ENCODE data around the gene FOSL2. TPM values are rescaled to one million over a fixed set of nuclear protein-coding genes. Genes with fewer than 3 reads are reported as not detected.
A peak's percentile ranks its signal among the peaks of the same experiment; 100 is the strongest.

FOSL2 gene
- total RNA-seq, 1 donor from 2014 or later, result 1.3 TPM

DNA sequence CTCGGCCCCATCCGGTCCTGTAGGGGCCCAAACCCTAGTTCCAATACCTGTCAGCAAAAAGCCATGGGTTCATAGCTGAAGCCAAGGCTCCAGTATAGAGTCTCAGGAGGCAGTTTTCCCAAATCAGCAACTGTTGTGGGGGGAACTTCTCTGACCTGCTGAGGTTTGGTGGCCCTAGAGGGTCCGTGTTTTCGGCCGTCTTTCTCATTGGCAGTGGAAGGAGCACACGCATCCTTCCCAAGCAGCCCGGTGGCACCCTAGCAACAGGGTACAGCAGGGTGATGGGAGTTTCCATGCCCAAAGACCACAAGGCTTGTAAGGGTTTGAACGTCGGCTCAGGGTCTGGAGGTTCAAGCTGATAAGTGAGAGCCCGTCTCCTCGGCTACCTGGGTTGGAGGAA, 6.6 kb downstream of the FOSL2 start:
- Histone ChIP-seq H3K27me3 (peaks cover 18% of the 10 kb centered on the region), H3K79me2 (ENCODE audit: low read depth) (no peaks in the 10 kb centered on the region), H3K9me3 (ENCODE audit: low read depth) (no peaks in the 10 kb centered on the region), H2AFZ (replicated peaks) (no peak overlapping the region), H3K4me1 (peaks cover 18% of the 10 kb centered on the region), H3K4me3 (no peak overlapping the region), H3K36me3 (no peaks in the 10 kb centered on the region), H3K9ac (no peak overlapping the region), H3K27ac (no peak overlapping the region), H4K20me1 (ENCODE audit: low read depth) (peaks cover 7% of the 10 kb centered on the region), H3K4me2 (no peak overlapping the region), H3F3A (ENCODE audit: low read depth) (peaks cover 15% of the 10 kb centered on the region)
- Mint-ChIP-seq H3K4me3 (no peak overlapping the region), H3K4me1 (peaks cover 24% of the 10 kb centered on the region), H3K9me3 (no peaks in the 10 kb centered on the region), H3K27me3 (ENCODE audit: insufficient read depth, low read depth) (peaks cover 2% of the 10 kb centered on the region), H3K36me3 (peaks cover 2% of the 10 kb centered on the region), H3K27ac (no peak overlapping the region)
- no peak for DNase-seq (ENCODE audit: low spot score)
- TF ChIP-seq EZH2 (IDR thresholded peaks at IDR 0.05), result no peak
- no peak for TF ChIP-seq EZH2phosphoT487 (IDR thresholded peaks at IDR 0.05)
- TF ChIP-seq, protein P1, sequence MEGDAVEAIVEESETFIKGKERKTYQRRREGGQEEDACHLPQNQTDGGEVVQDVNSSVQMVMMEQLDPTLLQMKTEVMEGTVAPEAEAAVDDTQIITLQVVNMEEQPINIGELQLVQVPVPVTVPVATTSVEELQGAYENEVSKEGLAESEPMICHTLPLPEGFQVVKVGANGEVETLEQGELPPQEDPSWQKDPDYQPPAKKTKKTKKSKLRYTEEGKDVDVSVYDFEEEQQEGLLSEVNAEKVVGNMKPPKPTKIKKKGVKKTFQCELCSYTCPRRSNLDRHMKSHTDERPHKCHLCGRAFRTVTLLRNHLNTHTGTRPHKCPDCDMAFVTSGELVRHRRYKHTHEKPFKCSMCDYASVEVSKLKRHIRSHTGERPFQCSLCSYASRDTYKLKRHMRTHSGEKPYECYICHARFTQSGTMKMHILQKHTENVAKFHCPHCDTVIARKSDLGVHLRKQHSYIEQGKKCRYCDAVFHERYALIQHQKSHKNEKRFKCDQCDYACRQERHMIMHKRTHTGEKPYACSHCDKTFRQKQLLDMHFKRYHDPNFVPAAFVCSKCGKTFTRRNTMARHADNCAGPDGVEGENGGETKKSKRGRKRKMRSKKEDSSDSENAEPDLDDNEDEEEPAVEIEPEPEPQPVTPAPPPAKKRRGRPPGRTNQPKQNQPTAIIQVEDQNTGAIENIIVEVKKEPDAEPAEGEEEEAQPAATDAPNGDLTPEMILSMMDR (IDR thresholded peaks at IDR 0.05), result no peak

DNA sequence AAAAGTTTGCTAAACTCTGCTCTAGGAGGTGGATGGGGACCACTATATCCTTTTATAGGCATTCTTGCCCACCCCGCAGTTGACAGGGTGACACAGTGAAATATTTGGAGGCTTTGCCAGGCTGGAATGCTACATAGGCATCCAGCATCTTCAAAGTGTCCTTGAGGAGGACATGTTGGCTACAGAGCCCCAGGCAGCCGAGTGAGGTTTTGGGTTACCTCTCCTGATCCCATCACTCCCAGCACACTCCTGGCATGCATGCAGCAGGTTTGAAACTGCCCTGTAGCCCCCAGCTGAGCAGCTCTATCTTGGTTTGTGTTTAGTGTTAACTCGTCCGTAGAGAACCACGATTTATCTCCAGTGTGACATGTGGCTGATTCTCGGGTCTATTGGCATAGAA, 7.3 kb downstream of the FOSL2 start:
- TF ChIP-seq, protein P1 (IDR thresholded peaks at IDR 0.05), result no peak
- TF ChIP-seq EZH2phosphoT487 (IDR thresholded peaks at IDR 0.05) (no peak), EZH2 (IDR thresholded peaks at IDR 0.05) (no peak)
- peak overlapping the region; percentile 36 for H3K27ac ChIP-seq
- H3K4me1 ChIP-seq, result peaks cover 14% of the 10 kb centered on the region
- no peaks in the 10 kb centered on the region for H3K36me3 ChIP-seq
- H3F3A ChIP-seq (ENCODE audit: low read depth), result peaks cover 15% of the 10 kb centered on the region
- peaks cover 3% of the 10 kb centered on the region for H4K20me1 ChIP-seq (ENCODE audit: low read depth)
- peak overlapping the region; percentile 7 for H3K4me3 ChIP-seq
- Mint-ChIP-seq H3K4me3 (no peak overlapping the region), H3K27ac (no peak overlapping the region), H3K9me3 (no peaks in the 10 kb centered on the region), H3K36me3 (peaks cover 2% of the 10 kb centered on the region), H3K4me1 (peaks cover 20% of the 10 kb centered on the region), H3K27me3 (ENCODE audit: insufficient read depth, low read depth) (no peaks in the 10 kb centered on the region)
- H3K9me3 ChIP-seq (ENCODE audit: low read depth), result no peaks in the 10 kb centered on the region
- peaks cover 12% of the 10 kb centered on the region for H3K27me3 ChIP-seq
- H3K4me2 ChIP-seq, result peak overlapping the region; percentile 54
- H3K79me2 ChIP-seq (ENCODE audit: low read depth), result no peaks in the 10 kb centered on the region
- no peak overlapping the region for H3K9ac ChIP-seq
- no peak for DNase-seq (ENCODE audit: low spot score)
- no peak overlapping the region for H2AFZ ChIP-seq (replicated peaks)

DNA sequence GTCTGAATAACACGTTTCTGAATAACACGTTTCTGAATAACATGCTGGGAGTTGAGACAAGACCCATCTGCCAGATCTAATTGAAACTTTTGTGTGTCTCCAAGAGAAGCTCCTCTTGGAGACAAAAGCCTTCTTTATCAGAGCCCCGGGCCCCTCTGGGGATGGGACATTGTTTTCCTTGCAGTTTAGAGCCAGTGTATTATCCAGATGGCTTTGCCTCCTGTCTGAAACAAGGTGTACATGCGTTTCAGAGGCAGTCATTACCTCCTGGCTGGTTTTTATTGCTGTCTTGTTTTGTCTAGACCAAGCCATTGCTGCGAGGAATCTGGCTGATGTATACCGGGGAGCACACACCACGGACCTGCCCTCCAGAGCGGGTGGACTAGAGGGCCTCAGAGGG, 7.8 kb downstream of the FOSL2 start:
- peak overlapping the region; percentile 36 for H3K27ac ChIP-seq
- H4K20me1 ChIP-seq (ENCODE audit: low read depth), result peaks cover 3% of the 10 kb centered on the region
- Mint-ChIP-seq H3K4me3 (no peak overlapping the region), H3K27me3 (ENCODE audit: insufficient read depth, low read depth) (no peaks in the 10 kb centered on the region), H3K4me1 (peaks cover 20% of the 10 kb centered on the region), H3K36me3 (peaks cover 2% of the 10 kb centered on the region), H3K27ac (no peak overlapping the region), H3K9me3 (no peaks in the 10 kb centered on the region)
- H3K4me3 ChIP-seq, result peak overlapping the region; percentile 7
- no peaks in the 10 kb centered on the region for H3K36me3 ChIP-seq
- peaks cover 7% of the 10 kb centered on the region for H3K27me3 ChIP-seq
- H3F3A ChIP-seq (ENCODE audit: low read depth), result peaks cover 15% of the 10 kb centered on the region
- H3K9ac ChIP-seq, result no peak overlapping the region
- no peak for TF ChIP-seq EZH2phosphoT487 (IDR thresholded peaks at IDR 0.05)
- TF ChIP-seq, protein P1 (IDR thresholded peaks at IDR 0.05), result no peak
- no peak for TF ChIP-seq EZH2 (IDR thresholded peaks at IDR 0.05)
- H3K79me2 ChIP-seq (ENCODE audit: low read depth), result no peaks in the 10 kb centered on the region
- H3K4me1 ChIP-seq, result peaks cover 14% of the 10 kb centered on the region
- peak overlapping the region; percentile 54 for H3K4me2 ChIP-seq
- no peaks in the 10 kb centered on the region for H3K9me3 ChIP-seq (ENCODE audit: low read depth)
- DNase-seq (ENCODE audit: low spot score), result peak; percentile 73
- H2AFZ ChIP-seq (replicated peaks), result no peak overlapping the region
